ENCODE data around the gene TSFM. TPM values are rescaled to one million over a fixed set of nuclear protein-coding genes. Genes with fewer than 3 reads are reported as not detected.

The TSFM gene
- total and polyA plus RNA-seq, 2 donors: 15.9 to 36.3 TPM

DNA sequence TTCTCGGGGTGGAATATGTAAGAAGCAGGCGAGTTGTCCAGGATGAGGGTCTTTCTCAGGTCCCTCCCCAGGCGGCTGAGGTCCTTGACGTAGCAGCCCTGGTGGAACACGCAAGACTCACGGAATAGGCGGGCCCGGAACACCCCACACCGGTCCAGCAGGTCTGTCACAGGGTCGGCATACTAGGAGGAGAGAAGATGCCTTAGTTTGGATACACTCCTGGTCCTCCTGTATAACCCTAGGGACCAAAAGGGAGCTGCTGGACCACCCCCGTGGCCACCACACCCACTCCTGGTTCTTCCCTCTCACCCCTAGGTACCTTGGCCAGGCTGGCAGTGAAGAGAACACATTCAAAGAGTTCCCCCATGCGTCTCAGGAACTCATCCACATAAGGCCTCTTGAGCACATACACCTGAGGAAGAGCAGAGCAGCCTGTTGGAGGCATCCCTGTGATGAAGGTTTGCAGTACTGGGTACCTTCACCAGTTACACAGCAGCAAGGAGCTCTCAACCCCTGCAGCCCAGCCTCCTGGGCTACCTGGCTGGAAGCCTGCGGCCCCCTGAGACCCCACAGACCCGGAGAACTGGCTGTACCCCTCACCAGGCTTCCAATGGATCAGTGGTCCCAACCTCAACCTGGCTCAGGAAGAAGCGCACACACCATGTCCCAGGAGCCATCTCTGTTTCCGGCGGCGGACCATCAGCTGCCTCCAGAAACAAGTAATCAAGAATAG lies 41.5 kb downstream of the TSFM start:
- Histone ChIP-seq H3K27ac (ENCODE audit: low read depth) (no peak overlapping the region), H3K4me1 (ENCODE audit: insufficient read depth) (no peaks in the 10 kb centered on the region), H3K4me3 (ENCODE audit: low read depth, low read length) (no peak overlapping the region), H3K36me3 (ENCODE audit: insufficient read depth) (peaks cover 12% of the 10 kb centered on the region)
- no peak for DNase-seq (ENCODE audit: extremely low spot score)
- WGBS: 91% methylated on average over 18 of the region's 18 CpGs

GRCh38 chr12:57825451-57825850 lies 42.9 kb downstream of the TSFM start:
- Histone ChIP-seq H3K27ac (ENCODE audit: low read depth) (no peak overlapping the region), H3K4me1 (ENCODE audit: insufficient read depth) (no peaks in the 10 kb centered on the region), H3K4me3 (ENCODE audit: low read depth, low read length) (no peak overlapping the region), H3K36me3 (ENCODE audit: insufficient read depth) (peaks cover 10% of the 10 kb centered on the region)
- DNase-seq (ENCODE audit: extremely low spot score): no peak
- 94% methylated on average over 2 of the region's 2 CpGs for WGBS

DNA sequence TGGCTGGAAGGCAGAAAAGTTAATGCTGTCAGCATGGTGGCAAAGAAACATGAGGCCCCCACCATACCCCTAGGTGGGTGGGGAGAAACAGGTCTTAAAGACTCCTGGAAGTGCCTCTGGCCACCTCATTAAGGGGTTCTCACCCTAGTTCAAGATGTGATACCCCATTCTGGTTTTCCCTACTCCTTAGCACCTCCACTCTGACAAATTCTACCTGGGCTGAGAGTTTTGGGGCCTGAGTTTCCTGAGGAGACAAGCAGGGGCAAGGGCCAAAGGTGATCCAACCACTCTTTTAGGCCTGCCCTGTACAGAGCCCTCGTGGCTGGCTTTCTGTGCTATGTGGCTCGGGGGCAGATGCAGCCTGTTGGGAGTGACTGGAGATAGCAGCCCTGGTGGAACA lies 43.8 kb downstream of the TSFM start:
- no peak for DNase-seq (ENCODE audit: extremely low spot score)
- H3K4me1 ChIP-seq (ENCODE audit: insufficient read depth): no peaks in the 10 kb centered on the region
- 83% methylated on average over 2 of the region's 2 CpGs for WGBS
- peaks cover 10% of the 10 kb centered on the region for H3K36me3 ChIP-seq (ENCODE audit: insufficient read depth)
- H3K27ac ChIP-seq (ENCODE audit: low read depth): no peak overlapping the region
- no peak overlapping the region for H3K4me3 ChIP-seq (ENCODE audit: low read depth, low read length)

- H3K4me1 ChIP-seq (ENCODE audit: insufficient read depth): no peaks in the 10 kb centered on the region
- H3K4me3 ChIP-seq (ENCODE audit: low read depth, low read length): no peak overlapping the region
- no peak for DNase-seq (ENCODE audit: extremely low spot score)
- H3K27ac ChIP-seq (ENCODE audit: low read depth): no peak overlapping the region
- peaks cover 9% of the 10 kb centered on the region for H3K36me3 ChIP-seq (ENCODE audit: insufficient read depth)
- 88% methylated on average over 1 of the region's 1 CpG for WGBS
Measured at GRCh38 chr12:57826966-57827365, 44.4 kb downstream of the TSFM start.

GRCh38 chr12:57829025-57829777 lies 46.6 kb downstream of the TSFM start:
- Histone ChIP-seq H3K4me3 (ENCODE audit: low read depth, low read length) (no peak overlapping the region), H3K36me3 (ENCODE audit: insufficient read depth) (peaks cover 6% of the 10 kb centered on the region), H3K27ac (ENCODE audit: low read depth) (no peak overlapping the region), H3K4me1 (ENCODE audit: insufficient read depth) (no peaks in the 10 kb centered on the region)
- 64% methylated on average over 10 of the region's 10 CpGs for WGBS
- DNase-seq (ENCODE audit: extremely low spot score): no peak

DNA sequence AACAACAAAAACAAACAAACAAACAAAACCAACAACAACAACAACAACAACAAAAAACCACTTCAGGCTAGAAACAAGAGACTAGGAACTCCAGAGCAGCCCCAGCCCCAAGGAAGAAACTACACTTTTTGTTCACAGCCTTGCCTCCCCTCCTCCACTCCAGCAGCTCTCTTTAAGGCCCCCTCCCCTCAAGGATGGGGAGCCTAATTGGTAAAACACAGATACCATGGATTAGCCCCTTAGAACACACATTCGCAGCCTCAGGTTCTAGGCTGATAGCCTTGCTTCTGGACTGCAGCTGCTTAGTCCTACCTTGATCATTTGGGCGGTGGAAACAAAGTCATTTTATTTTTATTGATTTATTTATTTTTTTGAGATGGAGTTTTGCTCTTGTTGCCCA lies 47.8 kb downstream of the TSFM start:
- Histone ChIP-seq H3K4me1 (ENCODE audit: insufficient read depth) (no peaks in the 10 kb centered on the region), H3K4me3 (ENCODE audit: low read depth, low read length) (no peak overlapping the region), H3K36me3 (ENCODE audit: insufficient read depth) (peaks cover 4% of the 10 kb centered on the region), H3K27ac (ENCODE audit: low read depth) (no peak overlapping the region)
- no peak for DNase-seq (ENCODE audit: extremely low spot score)
- 78% methylated on average over 2 of the region's 2 CpGs for WGBS

- no peaks in the 10 kb centered on the region for H3K36me3 ChIP-seq (ENCODE audit: insufficient read depth)
- DNase-seq (ENCODE audit: extremely low spot score): no peak
- no peaks in the 10 kb centered on the region for H3K4me1 ChIP-seq (ENCODE audit: insufficient read depth)
- H3K27ac ChIP-seq (ENCODE audit: low read depth): no peak overlapping the region
- WGBS: 28% methylated on average over 10 of the region's 10 CpGs
- no peak overlapping the region for H3K4me3 ChIP-seq (ENCODE audit: low read depth, low read length)
Measured at GRCh38 chr12:57832966-57833365, 50.4 kb downstream of the TSFM start.

GRCh38 chr12:57833672-57834071 lies 51.1 kb downstream of the TSFM start:
- WGBS: 59% methylated on average over 3 of the region's 3 CpGs
- Histone ChIP-seq H3K36me3 (ENCODE audit: insufficient read depth) (no peaks in the 10 kb centered on the region), H3K4me1 (ENCODE audit: insufficient read depth) (peaks cover 2% of the 10 kb centered on the region), H3K4me3 (ENCODE audit: low read depth, low read length) (no peak overlapping the region), H3K27ac (ENCODE audit: low read depth) (no peak overlapping the region)
- no peak for DNase-seq (ENCODE audit: extremely low spot score)

- DNase-seq (ENCODE audit: extremely low spot score): no peak
- H3K36me3 ChIP-seq (ENCODE audit: insufficient read depth): no peaks in the 10 kb centered on the region
- no peak overlapping the region for H3K4me3 ChIP-seq (ENCODE audit: low read depth, low read length)
- 13% methylated on average over 1 of the region's 1 CpG for WGBS
- H3K4me1 ChIP-seq (ENCODE audit: insufficient read depth): peaks cover 2% of the 10 kb centered on the region
- peak overlapping the region; percentile 15 for H3K27ac ChIP-seq (ENCODE audit: low read depth)
Measured at GRCh38 chr12:57834086-57834876, 51.7 kb downstream of the TSFM start.

GRCh38 chr12:57835366-57836288 lies 53.0 kb downstream of the TSFM start:
- 35% methylated on average over 9 of the region's 9 CpGs for WGBS
- no peak for DNase-seq (ENCODE audit: extremely low spot score)
- no peaks in the 10 kb centered on the region for H3K36me3 ChIP-seq (ENCODE audit: insufficient read depth)
- H3K4me3 ChIP-seq (ENCODE audit: low read depth, low read length): no peak overlapping the region
- H3K27ac ChIP-seq (ENCODE audit: low read depth): no peak overlapping the region
- H3K4me1 ChIP-seq (ENCODE audit: insufficient read depth): peaks cover 7% of the 10 kb centered on the region

DNA sequence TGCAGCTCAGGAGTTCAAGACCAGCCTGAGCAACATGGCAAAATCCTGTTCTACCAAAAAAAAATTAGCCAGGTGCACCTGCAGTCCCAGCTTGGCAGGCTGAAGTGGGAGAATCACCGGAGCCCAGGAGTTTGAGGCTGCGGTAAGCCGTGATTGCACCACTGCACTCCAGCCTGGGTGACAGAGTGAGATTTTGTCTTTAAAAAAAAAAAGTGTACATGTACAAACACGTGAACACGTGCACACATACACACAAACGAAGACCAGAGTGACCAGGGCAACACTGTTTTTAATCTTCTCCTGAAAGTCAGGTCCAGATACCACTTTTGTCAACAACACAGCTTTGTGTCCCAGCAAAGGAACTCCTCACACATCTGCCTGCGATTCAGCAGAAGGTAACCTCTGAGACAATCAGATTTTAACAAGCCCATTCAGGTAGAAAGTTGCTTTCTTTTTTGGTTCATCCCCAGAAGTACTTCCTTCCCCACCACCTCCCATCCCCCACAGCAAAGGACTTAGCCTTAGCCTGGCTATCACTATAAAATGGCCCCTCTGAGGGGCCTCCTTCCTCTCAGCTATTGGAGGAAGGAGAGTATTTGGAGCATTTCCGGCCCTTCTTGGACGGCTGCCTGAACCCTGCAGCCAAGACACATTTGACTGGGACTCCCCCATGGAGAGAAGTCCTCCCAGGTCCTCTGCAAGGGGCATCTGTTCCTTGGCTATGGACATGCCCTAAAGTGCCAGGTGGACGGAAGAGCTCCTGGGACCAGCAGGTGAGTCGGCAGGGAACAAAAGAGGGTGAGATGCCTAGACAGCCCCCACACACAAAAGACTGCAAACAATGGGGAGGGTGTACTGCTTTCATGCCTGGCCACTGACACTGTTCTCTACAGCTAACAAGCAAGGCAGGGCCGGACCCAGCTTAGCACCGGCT lies 54.1 kb downstream of the TSFM start:
- H3K36me3 ChIP-seq (ENCODE audit: insufficient read depth): no peaks in the 10 kb centered on the region
- H3K27ac ChIP-seq (ENCODE audit: low read depth): no peak overlapping the region
- DNase-seq (ENCODE audit: extremely low spot score): peak; percentile 89
- peaks cover 7% of the 10 kb centered on the region for H3K4me1 ChIP-seq (ENCODE audit: insufficient read depth)
- WGBS: 7% methylated on average over 13 of the region's 13 CpGs
- H3K4me3 ChIP-seq (ENCODE audit: low read depth, low read length): no peak overlapping the region

GRCh38 chr12:57837864-57838562 lies 55.4 kb downstream of the TSFM start:
- H3K27ac ChIP-seq (ENCODE audit: low read depth): no peak overlapping the region
- no peak for DNase-seq (ENCODE audit: extremely low spot score)
- no peak overlapping the region for H3K4me3 ChIP-seq (ENCODE audit: low read depth, low read length)
- no peaks in the 10 kb centered on the region for H3K36me3 ChIP-seq (ENCODE audit: insufficient read depth)
- WGBS: 15% methylated on average over 5 of the region's 5 CpGs
- H3K4me1 ChIP-seq (ENCODE audit: insufficient read depth): peaks cover 7% of the 10 kb centered on the region
